NCI-H446 treated with DMSO at 0.1 percent for 48 hours (cell line): Measurements from ENCODE around the gene G6PC1.
A peak's percentile ranks its signal among the peaks of the same experiment; 100 is the strongest.
"Not testable (repeated sequence)": the region's sequence is repeated elsewhere in the genome, so short reads cannot be mapped to it uniquely, and the experiment has no call there.

ENCODE experiments used
- DNase-seq: peaks from one replicate; lab custom pipeline; 2025; lab: John Stamatoyannopoulos, UW

G6PC1 gene

GRCh38 chr17:42873932-42874695 is 26.5 kb upstream of the G6PC1 start:
- DNase-seq: not testable (repeated sequence)

- no peak for DNase-seq
Observed at GRCh38 chr17:42877037-42877436, 23.6 kb upstream of the G6PC1 start.

GRCh38 chr17:42878123-42878880 is 22.3 kb upstream of the G6PC1 start:
- DNase-seq: no peak

GRCh38 chr17:42878924-42879595 is 21.5 kb upstream of the G6PC1 start:
- no peak for DNase-seq

GRCh38 chr17:42879596-42879985 is 21.0 kb upstream of the G6PC1 start:
- no peak for DNase-seq

- no peak for DNase-seq
Observed at GRCh38 chr17:42880776-42881310, 19.8 kb upstream of the G6PC1 start.

- not testable (repeated sequence) for DNase-seq
Observed at GRCh38 chr17:42881706-42882105, 18.9 kb upstream of the G6PC1 start.

- no peak for DNase-seq
Observed at GRCh38 chr17:42882166-42882565, 18.4 kb upstream of the G6PC1 start.

GRCh38 chr17:42883802-42884558 is 16.6 kb upstream of the G6PC1 start:
- no peak for DNase-seq

- not testable (repeated sequence) for DNase-seq
Observed at GRCh38 chr17:42885806-42886205, 14.8 kb upstream of the G6PC1 start.

GRCh38 chr17:42886283-42887176 is 14.1 kb upstream of the G6PC1 start:
- no peak for DNase-seq

GRCh38 chr17:42889809-42890208 is 10.8 kb upstream of the G6PC1 start:
- no peak for DNase-seq

GRCh38 chr17:42891539-42892152 is 9.0 kb upstream of the G6PC1 start:
- no peak for DNase-seq

- DNase-seq: no peak
Observed at GRCh38 chr17:42893359-42893758, 7.2 kb upstream of the G6PC1 start.

- DNase-seq: no peak
Observed at GRCh38 chr17:42894283-42895184, 6.1 kb upstream of the G6PC1 start.

- peak; percentile 56 for DNase-seq
Observed at GRCh38 chr17:42895185-42895555, 5.4 kb upstream of the G6PC1 start.

GRCh38 chr17:42898147-42898811 is 2.3 kb upstream of the G6PC1 start:
- DNase-seq: no peak

GRCh38 chr17:42899981-42900380 is 618 bp upstream of the G6PC1 start:
- DNase-seq: not testable (repeated sequence)
